HepG2 (cell line): ENCODE data around the gene PIK3CA. TPM values are rescaled to one million over a fixed set of nuclear protein-coding genes. Genes with fewer than 3 reads are reported as not detected.
A peak's percentile ranks its signal among the peaks of the same experiment; 100 is the strongest.

Experiments
- BCL3 ChIP-seq: sonication (generic); formaldehyde crosslinking; IDR thresholded peaks from 2 replicates; pipeline ENCODE4 v1.5.1; 2020; ENCODE audit warnings: mild to moderate bottlenecking, missing genetic modification reagents, moderate library complexity
- E2F5 ChIP-seq: sonication (generic); formaldehyde crosslinking; conservative IDR thresholded peaks from 2 replicates; pipeline ENCODE4 v1.4.0; 2020; ENCODE audit warnings: missing genetic modification reagents
- ETS1 ChIP-seq: sonication (generic); formaldehyde crosslinking; IDR thresholded peaks from 2 replicates; pipeline ENCODE4 v1.4.0; 2020; ENCODE audit warnings: missing genetic modification reagents
- GTF2F1 ChIP-seq: fragments of 150-350 bp; IDR thresholded peaks from 2 replicates; pipeline ENCODE4 v1.6.1; 2014; ENCODE audit warnings: low read length
- HIC2 ChIP-seq: sonication (generic); formaldehyde crosslinking; IDR thresholded peaks from 2 replicates; pipeline ENCODE4 v1.9.0; 2022; ENCODE audit warnings: low read depth, missing genetic modification reagents
- MIER3 ChIP-seq: IDR thresholded peaks from 2 replicates; pipeline ENCODE4 v1.6.1; 2016; ENCODE audit warnings: missing compliant biosample characterization, borderline replicate concordance
- NFIB ChIP-seq: sonication (generic); formaldehyde crosslinking; IDR thresholded peaks from 2 replicates; pipeline ENCODE4 v1.9.0; 2021; ENCODE audit warnings: missing genetic modification reagents, mild to moderate bottlenecking, borderline replicate concordance
- RBM39 ChIP-seq: fragments of 200-400 bp; formaldehyde crosslinking; IDR thresholded peaks from one replicate; pipeline ENCODE4 v1.6.1; 2018; ENCODE audit warnings: antibody characterized with exemption, mild to moderate bottlenecking, low read depth, low read length; ENCODE audit not compliant: poor library complexity, severe bottlenecking
- TRIM22 ChIP-seq: fragments of 450-650 bp; IDR thresholded peaks from 2 replicates; pipeline ENCODE4 v1.6.1; 2017
- ZBTB39 ChIP-seq: sonication (generic); formaldehyde crosslinking; IDR thresholded peaks from 2 replicates; pipeline ENCODE4 v1.5.0; 2020; ENCODE audit warnings: missing genetic modification reagents
- ZFYVE20 ChIP-seq: sonication (generic); formaldehyde crosslinking; IDR thresholded peaks from 2 replicates; pipeline ENCODE4 v1.8.0; 2023; ENCODE audit warnings: low read depth, mild to moderate bottlenecking, moderate library complexity, missing genetic modification reagents, borderline replicate concordance
- ZNF337 ChIP-seq: sonication (generic); formaldehyde crosslinking; IDR thresholded peaks from 2 replicates; pipeline ENCODE4 v1.5.1; 2020; ENCODE audit warnings: missing genetic modification reagents, low read depth, mild to moderate bottlenecking, borderline replicate concordance
- ZNF350 ChIP-seq: sonication (generic); formaldehyde crosslinking; IDR thresholded peaks from 2 replicates; pipeline ENCODE4 v1.4.0; 2020; ENCODE audit warnings: mild to moderate bottlenecking, low read depth, missing genetic modification reagents, borderline replicate concordance
- ZNF552 ChIP-seq: sonication (generic); formaldehyde crosslinking; IDR thresholded peaks from 2 replicates; pipeline ENCODE4 v1.9.0; 2022; ENCODE audit warnings: missing genetic modification reagents, mild to moderate bottlenecking, borderline replicate concordance
- ZNF564 ChIP-seq: sonication (generic); formaldehyde crosslinking; IDR thresholded peaks from 2 replicates; pipeline ENCODE4 v1.8.1; 2023; ENCODE audit warnings: mild to moderate bottlenecking, missing genetic modification reagents
- ZNF652 ChIP-seq: IDR thresholded peaks from 2 replicates; pipeline ENCODE4 v1.6.1; 2016; ENCODE audit warnings: low read depth, borderline replicate concordance
- ZNF761 ChIP-seq: sonication (generic); formaldehyde crosslinking; conservative IDR thresholded peaks from 2 replicates; pipeline ENCODE4 v1.4.0; 2020; ENCODE audit warnings: mild to moderate bottlenecking, missing genetic modification reagents
- ZNF768 ChIP-seq: sonication (generic); formaldehyde crosslinking; IDR thresholded peaks from 2 replicates; pipeline ENCODE4 v1.4.0; 2020; ENCODE audit warnings: missing genetic modification reagents
- ZNF891 ChIP-seq: sonication (generic); formaldehyde crosslinking; IDR thresholded peaks from 2 replicates; pipeline ENCODE4 v1.5.0; 2020; ENCODE audit warnings: mild to moderate bottlenecking, missing genetic modification reagents
- ZSCAN9 ChIP-seq: IDR thresholded peaks from 2 replicates; pipeline ENCODE4 v1.6.1; 2016; ENCODE audit warnings: borderline replicate concordance
- polyA plus RNA-seq, 8 experiments: library from polyadenylated mRNA; depleted of rRNA in 3 of 8; stranded (reverse) in 7 of 8; unstranded in 1 of 8; fragments of >200 nt; fragmentation: Illumina TruSeq in 4 of 8; extraction: Trizol in 4 of 8; gene quantifications; 2 replicates each; pipeline versions ENCODE4 v1.2.1 to v1.2.3, GENCODE V29; 2011 to 2016; ENCODE audit warnings: low read depth in 4 of 8, missing spikeins in 1 of 8, mixed read lengths in 1 of 8; ENCODE audit not compliant: insufficient read depth in 1 of 8
- total RNA-seq, 5 experiments: library from RNA; depleted of rRNA; stranded (reverse); fragments of >200 nt; fragmentation: Illumina TruSeq; extraction: Trizol; gene quantifications; 2 replicates each; pipeline ENCODE4 v1.2.3, GENCODE V29; 2016; ENCODE audit warnings: low read depth in 1 of 5

Gene PIK3CA
- total and polyA plus RNA-seq, 2 of the 13 experiments (the other 11 are each of a cell fraction or from before 2014, with no cell fraction given): 5.7 to 11.4 TPM

- TF ChIP-seq ZNF337 (CRISPR knock-in tag) (no peak), ZFYVE20 (no peak), ZNF552 (0 out of 2 replicates have a peak, but pooled peaks have one; percentile 26), ZNF652 (CRISPR knock-in tag) (no peak), ETS1 (CRISPR knock-in tag) (no peak), HIC2 (CRISPR knock-in tag) (no peak), E2F5 (CRISPR knock-in tag) (no peak), ZNF564 (CRISPR knock-in tag) (peak; percentile 77; the same call in 1 of the 2 replicates), NFIB (CRISPR knock-in tag) (no peak), ZNF761 (CRISPR knock-in tag) (0 out of 2 replicates have a peak, but pooled peaks have one; percentile 44), BCL3 (CRISPR knock-in tag) (peak; percentile 68; the same call in 1 of the 2 replicates), ZBTB39 (CRISPR knock-in tag) (no peak), MIER3 (CRISPR knock-in tag) (no peak), TRIM22 (no peak), ZNF350 (CRISPR knock-in tag) (no peak), ZNF768 (CRISPR knock-in tag) (peak; percentile 77), ZSCAN9 (CRISPR knock-in tag) (no peak), ZNF891 (CRISPR knock-in tag) (0 out of 2 replicates have a peak, but pooled peaks have one; percentile 45), GTF2F1 (no peak), RBM39 (peak; percentile 88)
Observed at GRCh38 chr3:179260949-179261765, 113.0 kb downstream of the PIK3CA start (continued).
